ENCODE results near the gene DUS3L. TPM values are rescaled to one million over a fixed set of nuclear protein-coding genes. Genes with fewer than 3 reads are reported as not detected.

Gene DUS3L
- total RNA-seq, 1 experiment from 2014 or later: 33.2 TPM

DNA sequence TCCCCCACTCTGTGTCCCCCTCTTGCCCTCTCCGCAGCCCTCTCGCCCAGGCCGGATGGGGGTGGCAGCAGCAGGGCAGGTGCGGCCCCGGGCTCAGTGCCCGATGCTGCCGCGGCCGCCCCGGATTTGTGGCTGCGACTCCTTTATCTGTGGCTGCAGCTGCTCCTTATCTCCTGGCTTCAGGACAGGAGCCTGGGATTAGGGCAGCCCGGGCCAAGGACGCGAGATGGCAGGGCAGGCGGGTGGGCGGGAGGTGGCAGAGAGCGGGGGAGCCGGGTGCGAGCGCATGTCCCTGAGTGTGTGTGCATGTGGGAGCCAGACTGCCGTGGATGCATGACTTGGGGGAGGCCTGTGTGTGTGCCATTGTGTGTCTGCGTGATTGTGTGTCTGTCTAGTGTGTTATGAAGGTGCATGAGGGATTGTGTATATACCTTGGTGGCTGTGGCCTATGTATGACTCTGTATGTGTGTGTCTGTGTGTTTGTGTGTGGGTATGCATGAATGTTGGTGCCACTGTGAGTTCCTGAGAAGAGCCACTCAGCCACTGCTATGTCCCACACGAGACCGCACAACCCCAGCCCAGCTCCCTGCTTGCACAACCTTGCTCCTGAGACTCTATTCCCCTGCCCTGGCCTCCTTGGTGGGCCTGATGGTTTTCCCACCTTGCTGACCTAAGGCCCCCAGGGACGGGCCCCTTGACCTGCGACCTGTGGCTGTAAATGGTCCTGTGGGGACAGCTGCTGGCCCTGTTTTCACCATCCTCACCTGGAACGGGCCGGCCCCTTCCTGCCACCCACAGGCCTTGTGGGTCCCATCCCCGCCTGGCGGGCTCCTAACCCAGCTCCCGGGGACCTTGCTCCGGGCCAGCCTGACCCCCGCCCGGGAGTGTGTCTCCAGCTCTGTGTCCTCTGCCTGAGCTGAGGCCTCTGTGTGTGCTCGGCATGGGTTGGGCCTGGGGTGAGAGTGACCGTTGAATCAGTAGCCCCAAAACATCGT is 8.6 kb upstream of the DUS3L start:
- DNase-seq: no peak
- peaks cover 10% of the 10 kb centered on the region for H3K36me3 Mint-ChIP-seq (ENCODE audit: insufficient read depth, unreplicated experiment)
- TF ChIP-seq, protein P1, sequence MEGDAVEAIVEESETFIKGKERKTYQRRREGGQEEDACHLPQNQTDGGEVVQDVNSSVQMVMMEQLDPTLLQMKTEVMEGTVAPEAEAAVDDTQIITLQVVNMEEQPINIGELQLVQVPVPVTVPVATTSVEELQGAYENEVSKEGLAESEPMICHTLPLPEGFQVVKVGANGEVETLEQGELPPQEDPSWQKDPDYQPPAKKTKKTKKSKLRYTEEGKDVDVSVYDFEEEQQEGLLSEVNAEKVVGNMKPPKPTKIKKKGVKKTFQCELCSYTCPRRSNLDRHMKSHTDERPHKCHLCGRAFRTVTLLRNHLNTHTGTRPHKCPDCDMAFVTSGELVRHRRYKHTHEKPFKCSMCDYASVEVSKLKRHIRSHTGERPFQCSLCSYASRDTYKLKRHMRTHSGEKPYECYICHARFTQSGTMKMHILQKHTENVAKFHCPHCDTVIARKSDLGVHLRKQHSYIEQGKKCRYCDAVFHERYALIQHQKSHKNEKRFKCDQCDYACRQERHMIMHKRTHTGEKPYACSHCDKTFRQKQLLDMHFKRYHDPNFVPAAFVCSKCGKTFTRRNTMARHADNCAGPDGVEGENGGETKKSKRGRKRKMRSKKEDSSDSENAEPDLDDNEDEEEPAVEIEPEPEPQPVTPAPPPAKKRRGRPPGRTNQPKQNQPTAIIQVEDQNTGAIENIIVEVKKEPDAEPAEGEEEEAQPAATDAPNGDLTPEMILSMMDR (IDR thresholded peaks at IDR 0.05; ENCODE audit: unreplicated experiment): no peak
- intact Hi-C loops (cut with micrococcal nuclease; ENCODE audit: unreplicated experiment): loop anchor here (5.0 kb wide), 1 partner anchor 93 kb away; no protein-coding TSS in a partner anchor
- H3K9me3 Mint-ChIP-seq (ENCODE audit: low read depth, unreplicated experiment): no peaks in the 10 kb centered on the region
- no TSS peak for BruUV-seq (replicated peaks)
- no peak overlapping the region for H3K27ac Mint-ChIP-seq (ENCODE audit: unreplicated experiment)
- H3K27me3 Mint-ChIP-seq (ENCODE audit: unreplicated experiment): peaks cover 34% of the 10 kb centered on the region
- no peaks in the 10 kb centered on the region for H3K4me1 Mint-ChIP-seq (ENCODE audit: low read depth, unreplicated experiment)
- no peak overlapping the region for H3K4me3 Mint-ChIP-seq (ENCODE audit: low read depth, unreplicated experiment)
- CTCF ChIA-PET: interaction anchor here (0.7 kb wide), 1 partner anchor 62 kb away, joined by 6 read pairs; no protein-coding TSS in a partner anchor

DNA sequence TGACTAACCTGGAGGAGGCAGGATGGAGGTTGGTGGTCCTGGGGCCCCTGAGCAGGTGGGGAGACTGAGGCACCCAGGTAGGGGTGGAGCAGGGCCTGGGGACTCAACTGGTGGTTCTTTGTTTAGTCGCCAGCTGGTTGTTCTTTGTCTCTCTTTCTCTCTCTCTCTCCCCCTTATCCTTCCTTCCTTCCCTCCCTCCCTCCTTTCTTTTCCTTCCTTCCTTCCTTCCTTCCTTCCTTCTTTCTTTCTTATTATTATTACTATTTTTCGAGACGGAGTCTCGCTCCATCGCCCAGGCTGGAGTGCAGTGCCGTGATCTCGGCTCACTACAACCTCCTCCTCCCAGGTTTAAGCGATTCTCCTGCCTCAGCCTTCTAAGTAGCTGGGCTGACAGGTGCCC is 7.3 kb upstream of the DUS3L start:
- DNase-seq: no peak
- BruUV-seq (replicated peaks): no TSS peak
- intact Hi-C loops (cut with micrococcal nuclease; ENCODE audit: unreplicated experiment): no loop called here
- TF ChIP-seq, protein P1 (IDR thresholded peaks at IDR 0.05; ENCODE audit: unreplicated experiment): no peak
- Mint-ChIP-seq H3K4me3 (ENCODE audit: low read depth, unreplicated experiment) (no peak overlapping the region), H3K27me3 (ENCODE audit: unreplicated experiment) (peaks cover 34% of the 10 kb centered on the region), H3K4me1 (ENCODE audit: low read depth, unreplicated experiment) (no peaks in the 10 kb centered on the region), H3K27ac (ENCODE audit: unreplicated experiment) (no peak overlapping the region), H3K9me3 (ENCODE audit: low read depth, unreplicated experiment) (no peaks in the 10 kb centered on the region), H3K36me3 (ENCODE audit: insufficient read depth, unreplicated experiment) (peaks cover under 1% of the 10 kb centered on the region)
- CTCF ChIA-PET: no interaction called here

DNA sequence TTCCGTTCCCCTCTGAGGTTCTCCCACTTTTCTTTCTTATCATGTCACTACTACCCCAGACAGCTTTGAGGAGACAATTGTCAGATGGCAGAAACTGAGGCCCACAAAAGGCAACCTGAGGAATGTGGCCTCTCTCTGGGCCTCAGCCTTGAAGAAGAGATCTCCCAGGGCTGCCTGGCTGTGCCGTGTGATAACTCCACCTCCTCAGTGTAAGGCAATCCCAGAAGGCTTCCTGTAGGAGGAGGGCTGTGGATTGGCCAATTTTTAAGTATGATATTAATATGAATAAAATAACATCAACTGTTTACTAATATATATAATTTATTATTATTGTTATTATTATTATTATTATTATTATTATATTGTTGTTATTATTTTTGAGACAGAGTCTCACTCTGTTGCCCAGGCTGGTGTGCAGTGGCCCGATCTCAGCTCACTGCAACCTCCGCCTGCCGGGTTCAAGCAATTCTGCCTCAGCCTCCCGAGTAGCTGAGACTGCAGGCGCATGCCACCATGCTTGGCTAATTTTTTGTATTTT is 4.5 kb upstream of the DUS3L start:
- intact Hi-C loops (cut with micrococcal nuclease; ENCODE audit: unreplicated experiment): no loop called here
- no TSS peak for BruUV-seq (replicated peaks)

DNA sequence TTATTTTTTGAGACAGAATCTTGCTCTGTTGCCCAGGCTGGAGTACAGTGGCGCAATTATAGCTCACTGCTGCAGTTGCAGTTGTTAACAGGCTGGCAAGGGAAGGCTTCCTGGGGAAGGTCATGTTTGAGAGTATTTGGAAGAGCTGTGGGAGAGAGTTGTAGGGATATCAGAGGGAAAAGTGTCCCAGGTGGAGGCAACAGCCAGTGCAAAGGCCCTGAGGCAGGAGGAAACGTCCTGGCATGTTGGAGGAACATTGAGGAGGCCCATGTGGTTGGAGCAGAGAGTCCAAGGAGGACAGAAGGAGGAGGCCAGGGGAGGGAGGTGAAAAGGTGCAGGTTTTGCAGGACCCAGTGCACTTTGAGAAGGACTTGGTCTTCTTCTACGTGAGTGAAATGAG is 2.2 kb upstream of the DUS3L start:
- H3K27me3 Mint-ChIP-seq (ENCODE audit: unreplicated experiment): no peaks in the 10 kb centered on the region
- no peak for DNase-seq
- no peak overlapping the region for H3K4me3 Mint-ChIP-seq (ENCODE audit: low read depth, unreplicated experiment)
- TF ChIP-seq, protein P1 (IDR thresholded peaks at IDR 0.05; ENCODE audit: unreplicated experiment): no peak
- no peak overlapping the region for H3K27ac Mint-ChIP-seq (ENCODE audit: unreplicated experiment)
- intact Hi-C loops (cut with micrococcal nuclease; ENCODE audit: unreplicated experiment): no loop called here
- H3K36me3 Mint-ChIP-seq (ENCODE audit: insufficient read depth, unreplicated experiment): peaks cover 33% of the 10 kb centered on the region
- H3K4me1 Mint-ChIP-seq (ENCODE audit: low read depth, unreplicated experiment): no peaks in the 10 kb centered on the region
- H3K9me3 Mint-ChIP-seq (ENCODE audit: low read depth, unreplicated experiment): no peaks in the 10 kb centered on the region
- CTCF ChIA-PET: no interaction called here
- BruUV-seq (replicated peaks): no TSS peak

More for the DNA sequence above, 4.5 kb upstream of the DUS3L start:
- Mint-ChIP-seq H3K4me1 (ENCODE audit: low read depth, unreplicated experiment) (no peaks in the 10 kb centered on the region), H3K4me3 (ENCODE audit: low read depth, unreplicated experiment) (no peak overlapping the region), H3K27ac (ENCODE audit: unreplicated experiment) (no peak overlapping the region), H3K9me3 (ENCODE audit: low read depth, unreplicated experiment) (no peaks in the 10 kb centered on the region), H3K27me3 (ENCODE audit: unreplicated experiment) (peaks cover 14% of the 10 kb centered on the region), H3K36me3 (ENCODE audit: insufficient read depth, unreplicated experiment) (peaks cover 13% of the 10 kb centered on the region)
- TF ChIP-seq, protein P1 (IDR thresholded peaks at IDR 0.05; ENCODE audit: unreplicated experiment): no peak
- DNase-seq: no peak
- CTCF ChIA-PET: no interaction called here
